Skeletal muscle satellite cell (primary cell): ENCODE measurements around the gene LTBR.

ENCODE experiments used
- H3K27me3 ChIP-seq: 2 replicates; pipeline ENCODE4 v1.7.0; 2013; ENCODE audit warnings: low read length; ENCODE audit not compliant: control insufficient read depth, insufficient read depth
- H3K36me3 ChIP-seq: 2 replicates; pipeline ENCODE4 v1.7.0; 2013; ENCODE audit warnings: mild to moderate bottlenecking, control low read depth, low read length; ENCODE audit not compliant: insufficient read depth
- H3K4me1 ChIP-seq: 2 replicates; pipeline ENCODE4 v1.7.0; 2013; ENCODE audit warnings: low read length; ENCODE audit not compliant: control insufficient read depth, insufficient read depth
- H3K4me2 ChIP-seq: 2 replicates; pipeline ENCODE4 v1.7.0; 2013; ENCODE audit warnings: mild to moderate bottlenecking, low read length
- H3K4me3 ChIP-seq: 2 replicates; pipeline ENCODE4 v1.7.0; 2013; ENCODE audit warnings: low read length
- H3K9ac ChIP-seq: 2 replicates; pipeline ENCODE4 v1.7.0; 2013; ENCODE audit warnings: mild to moderate bottlenecking, low read depth, low read length, moderate library complexity
- H3K9me3 ChIP-seq: replicated peaks from 2 replicates; pipeline ENCODE4 v1.7.0; 2013; ENCODE audit warnings: mild to moderate bottlenecking, control low read depth, low read length

The LTBR gene

DNA sequence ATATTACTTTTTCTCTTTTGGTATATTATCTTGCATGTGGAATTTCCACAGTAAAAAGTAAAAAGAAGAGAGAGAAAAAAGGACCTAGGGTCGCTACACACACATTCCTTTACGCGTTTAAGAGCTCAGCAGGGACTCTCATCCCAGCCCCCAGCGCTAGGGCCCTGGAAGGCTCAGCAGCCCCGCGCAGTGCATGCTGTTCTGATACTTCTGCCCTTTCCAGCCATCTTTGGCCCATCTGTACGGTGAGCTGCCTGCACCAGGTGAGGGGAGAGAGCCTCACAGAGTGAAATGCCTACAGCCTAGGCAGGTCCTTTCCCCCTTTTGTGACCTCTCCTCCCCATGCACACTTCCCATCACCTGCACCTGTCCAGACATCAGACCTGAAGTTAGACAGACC lies 1.6 kb upstream of the LTBR start:
- no peak overlapping the region for H3K9ac ChIP-seq
- no peak overlapping the region for H3K4me3 ChIP-seq

DNA sequence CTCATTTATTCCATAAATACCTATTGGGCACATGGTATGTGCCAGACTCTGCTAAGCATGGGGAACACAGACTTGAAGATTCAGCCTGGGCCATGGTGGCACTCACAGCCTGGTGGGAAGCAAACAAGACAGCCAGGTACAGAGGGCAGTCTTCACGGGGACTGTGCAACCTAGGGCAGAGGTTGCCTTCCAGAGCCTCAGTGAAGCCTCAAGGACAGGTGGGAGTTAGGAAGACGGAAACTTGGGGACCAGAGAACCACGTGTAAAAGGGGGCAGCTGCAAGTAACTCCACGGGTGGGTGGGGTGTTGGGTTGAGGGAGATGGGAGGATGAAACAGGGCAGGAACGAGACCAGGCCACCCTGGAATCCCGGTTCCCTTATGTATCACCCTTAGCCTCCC lies 980 bp upstream of the LTBR start:
- H3K4me3 ChIP-seq, result peak overlapping the region; percentile 89
- no peaks in the 10 kb centered on the region for H3K27me3 ChIP-seq

More for the DNA sequence above, 1.6 kb upstream of the LTBR start:
- no peaks in the 10 kb centered on the region for H3K9me3 ChIP-seq
- peaks cover 36% of the 10 kb centered on the region for H3K4me1 ChIP-seq
- H3K4me2 ChIP-seq, result no peak overlapping the region
- H3K36me3 ChIP-seq, result peaks cover 23% of the 10 kb centered on the region
- no peaks in the 10 kb centered on the region for H3K27me3 ChIP-seq

GRCh38 chr12:6384499-6385436 lies 806 bp downstream of the LTBR start:
- H3K27me3 ChIP-seq, result no peaks in the 10 kb centered on the region
- H3K9ac ChIP-seq, result peak overlapping the region; percentile 99
- peak overlapping the region; percentile 89 for H3K4me3 ChIP-seq
- H3K9me3 ChIP-seq, result no peaks in the 10 kb centered on the region
- peaks cover 46% of the 10 kb centered on the region for H3K36me3 ChIP-seq
- H3K4me1 ChIP-seq, result peaks cover 29% of the 10 kb centered on the region
- H3K4me2 ChIP-seq, result peak overlapping the region; percentile 99

More for the DNA sequence above, 980 bp upstream of the LTBR start:
- Histone ChIP-seq H3K9ac (peak overlapping the region; percentile 99), H3K9me3 (no peaks in the 10 kb centered on the region), H3K4me2 (peak overlapping the region; percentile 99), H3K4me1 (peaks cover 30% of the 10 kb centered on the region), H3K36me3 (peaks cover 29% of the 10 kb centered on the region)

DNA sequence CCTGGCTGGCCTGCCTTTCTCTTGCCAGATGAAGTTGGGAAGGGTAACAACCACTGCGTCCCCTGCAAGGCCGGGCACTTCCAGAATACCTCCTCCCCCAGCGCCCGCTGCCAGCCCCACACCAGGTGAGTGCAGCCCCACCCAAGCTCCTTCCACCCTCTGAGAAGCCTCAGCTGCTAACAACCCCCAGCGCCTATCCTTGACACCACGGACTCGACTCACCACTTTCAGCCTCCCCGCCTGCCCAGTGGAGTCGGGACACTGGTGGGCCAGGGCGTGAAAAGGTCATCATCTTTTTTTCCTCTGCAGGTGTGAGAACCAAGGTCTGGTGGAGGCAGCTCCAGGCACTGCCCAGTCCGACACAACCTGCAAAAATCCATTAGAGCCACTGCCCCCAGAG lies 2.1 kb downstream of the LTBR start:
- H3K4me1 ChIP-seq, result peaks cover 29% of the 10 kb centered on the region
- no peak overlapping the region for H3K9ac ChIP-seq

GRCh38 chr12:6386491-6386890 lies 2.5 kb downstream of the LTBR start:
- Histone ChIP-seq H3K9me3 (no peaks in the 10 kb centered on the region), H3K36me3 (peaks cover 63% of the 10 kb centered on the region), H3K4me1 (peaks cover 29% of the 10 kb centered on the region), H3K27me3 (no peaks in the 10 kb centered on the region), H3K4me3 (no peak overlapping the region), H3K9ac (no peak overlapping the region), H3K4me2 (no peak overlapping the region)

More for the DNA sequence above, 2.1 kb downstream of the LTBR start:
- H3K27me3 ChIP-seq, result no peaks in the 10 kb centered on the region
- no peak overlapping the region for H3K4me2 ChIP-seq
- H3K4me3 ChIP-seq, result no peak overlapping the region
- H3K9me3 ChIP-seq, result no peaks in the 10 kb centered on the region
- H3K36me3 ChIP-seq, result peaks cover 59% of the 10 kb centered on the region

DNA sequence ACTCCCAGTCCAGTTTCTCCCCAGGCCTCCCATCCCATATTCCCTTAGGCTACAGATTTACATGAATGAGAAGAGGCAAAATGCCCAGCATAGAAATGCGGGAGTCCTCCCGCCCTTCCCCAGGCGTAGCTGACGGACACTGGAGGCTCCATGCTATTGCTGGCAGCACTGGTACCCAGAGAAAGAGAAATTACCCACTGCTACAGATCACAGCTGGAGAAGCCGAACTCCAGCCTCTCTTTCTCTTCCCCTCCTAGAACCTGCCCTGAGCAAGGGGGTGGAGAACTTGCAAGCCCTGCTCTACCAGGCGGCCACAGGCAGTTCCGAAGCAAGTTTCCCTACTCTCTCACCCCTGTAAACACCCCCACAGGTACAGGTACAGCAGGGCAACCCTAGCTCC lies 3.6 kb downstream of the LTBR start:
- Histone ChIP-seq H3K27me3 (no peaks in the 10 kb centered on the region), H3K36me3 (peaks cover 73% of the 10 kb centered on the region)

DNA sequence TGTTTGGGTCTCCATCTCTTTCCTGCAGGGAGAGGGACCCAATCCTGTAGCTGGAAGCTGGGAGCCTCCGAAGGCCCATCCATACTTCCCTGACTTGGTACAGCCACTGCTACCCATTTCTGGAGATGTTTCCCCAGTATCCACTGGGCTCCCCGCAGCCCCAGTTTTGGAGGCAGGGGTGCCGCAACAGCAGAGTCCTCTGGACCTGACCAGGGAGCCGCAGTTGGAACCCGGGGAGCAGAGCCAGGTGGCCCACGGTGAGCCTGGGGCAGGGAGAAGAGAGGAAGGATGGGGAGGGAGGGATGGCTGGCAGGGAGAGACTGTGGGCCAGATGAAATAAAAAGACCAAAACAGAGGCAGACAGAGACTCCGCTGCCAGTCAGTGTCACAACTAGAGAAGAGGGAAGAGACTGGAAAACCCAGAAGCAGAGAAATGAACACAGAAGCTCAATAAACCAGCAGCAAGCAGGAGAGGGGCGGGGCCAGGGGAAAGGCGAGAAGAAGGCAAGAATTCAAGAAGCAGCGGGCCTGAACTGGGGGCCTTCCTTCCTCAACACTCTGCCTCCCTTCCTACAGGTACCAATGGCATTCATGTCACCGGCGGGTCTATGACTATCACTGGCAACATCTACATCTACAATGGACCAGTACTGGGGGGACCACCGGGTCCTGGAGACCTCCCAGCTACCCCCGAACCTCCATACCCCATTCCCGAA lies 6.3 kb downstream of the LTBR start:
- Histone ChIP-seq H3K4me3 (no peak overlapping the region), H3K9ac (no peak overlapping the region), H3K9me3 (no peaks in the 10 kb centered on the region)

More for the DNA sequence above, 3.6 kb downstream of the LTBR start:
- Histone ChIP-seq H3K9ac (peak overlapping the region; percentile 10), H3K4me1 (peaks cover 29% of the 10 kb centered on the region), H3K4me3 (no peak overlapping the region), H3K4me2 (no peak overlapping the region), H3K9me3 (no peaks in the 10 kb centered on the region)

GRCh38 chr12:6391013-6391412 lies 7.1 kb downstream of the LTBR start:
- Histone ChIP-seq H3K9me3 (no peaks in the 10 kb centered on the region), H3K27me3 (no peaks in the 10 kb centered on the region), H3K4me2 (no peak overlapping the region), H3K36me3 (peaks cover 87% of the 10 kb centered on the region), H3K4me1 (peaks cover 4% of the 10 kb centered on the region), H3K9ac (no peak overlapping the region), H3K4me3 (no peak overlapping the region)

More for the DNA sequence above, 6.3 kb downstream of the LTBR start:
- Histone ChIP-seq H3K4me1 (peaks cover 9% of the 10 kb centered on the region), H3K36me3 (peaks cover 88% of the 10 kb centered on the region), H3K27me3 (no peaks in the 10 kb centered on the region), H3K4me2 (no peak overlapping the region)

GRCh38 chr12:6392504-6392903 lies 8.5 kb downstream of the LTBR start:
- Histone ChIP-seq H3K9me3 (no peaks in the 10 kb centered on the region), H3K9ac (no peak overlapping the region), H3K27me3 (no peaks in the 10 kb centered on the region), H3K36me3 (peaks cover 72% of the 10 kb centered on the region), H3K4me2 (no peak overlapping the region), H3K4me3 (no peak overlapping the region), H3K4me1 (no peaks in the 10 kb centered on the region)

DNA sequence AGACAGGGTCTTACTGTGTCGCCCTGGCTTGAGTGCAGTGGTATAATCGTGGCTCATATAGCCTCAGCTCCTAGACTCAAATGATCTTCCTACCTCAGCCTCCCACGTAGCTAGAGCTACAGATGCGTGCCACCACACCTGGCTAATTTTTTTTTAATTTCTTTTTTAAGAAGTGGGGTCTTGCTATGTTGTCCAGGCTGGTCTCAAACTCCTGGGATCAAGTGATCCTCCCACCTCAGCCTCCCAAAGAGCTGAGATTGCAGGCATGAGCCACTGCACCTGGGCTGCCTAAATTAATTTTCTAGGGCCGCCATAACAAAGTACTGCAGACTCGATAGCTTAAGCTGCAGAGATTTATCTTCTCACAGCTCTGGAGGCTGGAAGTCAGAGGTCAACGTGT lies 9.1 kb downstream of the LTBR start:
- Histone ChIP-seq H3K9ac (no peak overlapping the region), H3K9me3 (no peaks in the 10 kb centered on the region), H3K36me3 (peaks cover 66% of the 10 kb centered on the region), H3K4me3 (no peak overlapping the region), H3K4me1 (no peaks in the 10 kb centered on the region), H3K4me2 (no peak overlapping the region), H3K27me3 (no peaks in the 10 kb centered on the region)

DNA sequence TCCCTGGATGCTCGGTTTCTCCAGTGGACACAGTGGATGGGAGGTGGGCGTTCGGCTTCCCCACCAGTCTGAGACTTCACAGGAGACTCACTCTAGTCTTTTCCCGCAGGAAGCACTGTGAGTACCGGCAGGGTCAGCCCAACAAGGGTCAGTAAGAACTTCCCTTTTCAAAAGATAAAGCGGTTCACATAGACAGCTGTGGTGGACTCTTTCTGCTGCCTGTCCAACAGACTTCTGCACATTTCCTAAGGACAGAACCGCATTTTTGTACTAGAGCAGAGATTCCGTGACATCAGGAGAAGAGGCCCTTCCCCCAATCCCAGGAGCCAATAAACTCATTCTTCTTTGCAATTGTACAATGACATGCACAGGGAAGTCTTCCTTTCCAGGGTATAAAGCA lies 10.4 kb downstream of the LTBR start:
- Histone ChIP-seq H3K4me1 (no peaks in the 10 kb centered on the region), H3K4me2 (no peak overlapping the region), H3K9ac (no peak overlapping the region), H3K36me3 (peaks cover 54% of the 10 kb centered on the region), H3K9me3 (no peaks in the 10 kb centered on the region), H3K4me3 (no peak overlapping the region), H3K27me3 (no peaks in the 10 kb centered on the region)
